ENCODE data around the gene ZFP57.
"Not testable (repeated sequence)": the region's sequence is repeated elsewhere in the genome, so short reads cannot be mapped to it uniquely, and the experiment has no call there.

ZFP57 gene

GRCh38 chr6:29694637-29695036 lies 13.7 kb upstream of the ZFP57 start:
- DNase-seq = no peak

- no peak for DNase-seq
These were observed 4.9 kb upstream of the ZFP57 start for GRCh38 chr6:29685718-29686326.

GRCh38 chr6:29681811-29682210 lies 859 bp upstream of the ZFP57 start:
- no peak for DNase-seq

GRCh38 chr6:29680416-29680815 lies 536 bp downstream of the ZFP57 start:
- no peak for DNase-seq

GRCh38 chr6:29679962-29680361 lies 990 bp downstream of the ZFP57 start:
- no peak for DNase-seq

- DNase-seq = no peak
These were observed 2.8 kb downstream of the ZFP57 start for GRCh38 chr6:29678114-29678513.

- DNase-seq = no peak
These were observed 3.9 kb downstream of the ZFP57 start for GRCh38 chr6:29676981-29677601.

- DNase-seq = no peak
These were observed 5.4 kb downstream of the ZFP57 start for GRCh38 chr6:29675561-29675960.

GRCh38 chr6:29674008-29674407 lies 6.9 kb downstream of the ZFP57 start:
- DNase-seq = no peak

- DNase-seq = no peak
These were observed 7.8 kb downstream of the ZFP57 start for GRCh38 chr6:29673161-29673560.

- DNase-seq = not testable (repeated sequence)
These were observed 8.8 kb downstream of the ZFP57 start for GRCh38 chr6:29672116-29672515.

GRCh38 chr6:29671026-29671425 lies 9.9 kb downstream of the ZFP57 start:
- no peak for DNase-seq

- no peak for DNase-seq
These were observed 13.8 kb downstream of the ZFP57 start for GRCh38 chr6:29667158-29667557.

GRCh38 chr6:29666826-29667130 lies 14.2 kb downstream of the ZFP57 start:
- no peak for DNase-seq

- no peak for DNase-seq
These were observed 14.8 kb downstream of the ZFP57 start for GRCh38 chr6:29665942-29666825.

GRCh38 chr6:29663300-29664042 lies 17.5 kb downstream of the ZFP57 start:
- DNase-seq = no peak

- not testable (repeated sequence) for DNase-seq
These were observed 19.3 kb downstream of the ZFP57 start for GRCh38 chr6:29661502-29662141.

- DNase-seq = no peak
These were observed 19.9 kb downstream of the ZFP57 start for GRCh38 chr6:29661071-29661470.

GRCh38 chr6:29656798-29657197 lies 24.2 kb downstream of the ZFP57 start, which contains the start of gene MOG:
MOG (plus strand) TSS chr6:29657092; CDS start chr6:29657210, 118 bp downstream.
- DNase-seq = no peak

- no peak for DNase-seq
These were observed 24.8 kb downstream of the ZFP57 start for GRCh38 chr6:29656157-29656556.

- DNase-seq = no peak
These were observed 25.3 kb downstream of the ZFP57 start for GRCh38 chr6:29655658-29656057.

GRCh38 chr6:29653452-29654038 lies 27.4 kb downstream of the ZFP57 start:
- DNase-seq = peak; percentile 42
